Small intestine (tissue), 7 donors: Measurements from ENCODE around the gene FARP2. TPM values are rescaled to one million over a fixed set of nuclear protein-coding genes. Genes with fewer than 3 reads are reported as not detected.

Source experiments
- DNase-seq, 2 donors: peaks; one replicate each; pipeline versions ENCODE4 v3.0.0 to v3.0.0-alpha.2; 2013
- FAIRE-seq: peaks from 2 replicates; lab custom pipeline; 2012; peaks lifted over from hg19 to GRCh38; lab: Jason Lieb, UNC
- H3K27ac ChIP-seq, 3 donors: one replicate each; pipeline ENCODE4 v1.5.1; 2013; ENCODE audit warnings: low read length in 2 of 3, mild to moderate bottlenecking in 2 of 3, control low read depth in 1 of 3, inconsistent platforms in 1 of 3, low read depth in 1 of 3, moderate library complexity in 1 of 3
- H3K27me3 ChIP-seq, 3 donors: one replicate each; pipeline ENCODE4 v1.6.1; 2013; ENCODE audit warnings: low read length in 3 of 3, inconsistent platforms in 1 of 3; ENCODE audit not compliant: control insufficient read depth in 3 of 3, insufficient read depth in 3 of 3
- H3K36me3 ChIP-seq, 3 donors: one replicate each; pipeline ENCODE4 v1.6.1; 2013; ENCODE audit warnings: low read length in 3 of 3, inconsistent platforms in 1 of 3, low read depth in 1 of 3, mild to moderate bottlenecking in 1 of 3, moderate library complexity in 1 of 3; ENCODE audit not compliant: control insufficient read depth in 3 of 3, insufficient read depth in 2 of 3
- H3K4me1 ChIP-seq, 3 donors: one replicate each; pipeline ENCODE4 v1.6.1; 2013; ENCODE audit warnings: low read length in 2 of 3, inconsistent platforms in 1 of 3, low read depth in 1 of 3, mild to moderate bottlenecking in 1 of 3, moderate library complexity in 1 of 3; ENCODE audit not compliant: control insufficient read depth in 3 of 3, insufficient read depth in 2 of 3
- H3K4me3 ChIP-seq, 3 donors: one replicate each; pipeline ENCODE4 v1.5.1; 2013; ENCODE audit warnings: low read length in 3 of 3, control low read depth in 1 of 3, inconsistent platforms in 1 of 3, low read depth in 1 of 3, mild to moderate bottlenecking in 1 of 3, moderate library complexity in 1 of 3
- H3K9me3 ChIP-seq, 2 donors: one replicate each; pipeline ENCODE4 v1.6.1; 2013; ENCODE audit warnings: low read depth in 1 of 2, low read length in 1 of 2; ENCODE audit not compliant: control insufficient read depth in 2 of 2, insufficient read depth in 1 of 2
- WGBS, 3 donors: extraction: QIAGEN DNeasy Blood & Tissue Kit; methylation state at CpG; one replicate each; pipeline ENCODE4 v1.1.7; 2013; 5-methylcytosine and 5-hydroxymethylcytosine counted together
- polyA plus RNA-seq, 4 donors: library from polyadenylated mRNA; stranded (reverse) in 3 of 4; unstranded in 1 of 4; fragments of 200-250 nt in 3 of 4; fragments of 120-200 nt in 1 of 4; gene quantifications; one replicate each; pipeline versions ENCODE4 v1.2.1 to v1.2.3, GENCODE V29; 2013
- donor health status: healthy with polysubstance abuse.
- donor health status: control.
- donor health status: control.
- donor health status: Bipolar disorder and iron deficiency.
- donor health status: healthy.

The FARP2 gene
- polyA plus RNA-seq, 4 donors: 25.7 to 65.3 (median 49.8) TPM

DNA sequence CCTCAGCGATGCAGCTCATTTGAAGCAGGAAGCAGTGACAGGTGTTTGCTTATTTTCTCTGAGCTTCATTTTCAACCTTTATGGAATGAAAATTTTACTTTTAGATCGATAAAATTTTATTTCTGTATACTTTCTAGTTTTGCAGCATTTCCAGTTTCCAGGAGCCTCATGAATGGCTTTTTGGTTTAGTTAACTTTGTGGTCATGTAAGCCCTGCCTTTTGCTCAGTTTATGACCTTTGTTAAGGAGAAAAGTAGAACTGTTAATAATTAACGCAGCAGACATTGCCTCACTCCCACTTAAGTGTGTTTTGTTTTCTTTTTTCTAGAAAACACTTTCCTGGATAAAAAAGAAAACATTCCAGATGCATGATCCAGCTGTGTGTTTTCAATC is 4.4 kb upstream of the FARP2 start:
- no peak for FAIRE-seq

DNA sequence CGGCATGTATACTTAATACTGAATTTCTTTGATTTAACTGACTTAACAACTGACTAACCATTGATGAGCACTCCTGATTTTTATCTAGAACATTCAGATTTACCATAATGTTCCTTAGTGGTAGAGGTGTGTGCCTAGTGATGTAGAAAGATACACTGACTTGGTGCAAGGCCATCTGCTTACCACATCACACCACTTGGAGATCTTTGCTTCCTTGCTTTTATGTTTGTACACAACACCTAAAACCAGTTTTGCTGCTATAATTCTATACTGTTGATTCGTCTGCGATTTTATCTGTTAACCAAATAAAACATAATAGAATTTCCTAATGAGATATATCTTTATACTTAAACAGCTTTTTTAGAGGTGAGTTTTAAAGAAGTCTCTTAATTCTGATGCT is 3.9 kb upstream of the FARP2 start:
- H3K9me3 ChIP-seq: peaks cover 0 to 4% of the 10 kb centered on the region in 2 donors
- H3K27me3 ChIP-seq: no peaks in the 10 kb centered on the region
- WGBS, 3 donors: 14 to 65% (median 44%) methylated on average over 3 of the region's 3 CpGs
- H3K27ac ChIP-seq: peak overlapping the region; percentile 12 to 90 (median 48)
- FAIRE-seq: no peak
- peaks cover 0 to 45% (median 5%) of the 10 kb centered on the region in 3 donors for H3K4me1 ChIP-seq
- H3K36me3 ChIP-seq: peaks cover 6 to 45% (median 10%) of the 10 kb centered on the region in 3 donors
- H3K4me3 ChIP-seq: no peak overlapping the region
- DNase-seq: no peak

More for the DNA sequence above, 4.4 kb upstream of the FARP2 start:
- peaks cover 0 to 45% (median 5%) of the 10 kb centered on the region in 3 donors for H3K4me1 ChIP-seq
- H3K27me3 ChIP-seq: no peaks in the 10 kb centered on the region
- H3K9me3 ChIP-seq: peaks cover 0 to 4% of the 10 kb centered on the region in 2 donors
- peak overlapping the region; percentile 66 to 90 (median 70) for H3K27ac ChIP-seq
- H3K36me3 ChIP-seq: peaks cover 12 to 51% (median 16%) of the 10 kb centered on the region in 3 donors
- peak overlapping the region in 1 of 3 donors; percentile 0 for H3K4me3 ChIP-seq
- DNase-seq: peak; percentile 77 to 89
- WGBS, 3 donors: 23 to 56% (median 24%) methylated on average over 3 of the region's 3 CpGs

DNA sequence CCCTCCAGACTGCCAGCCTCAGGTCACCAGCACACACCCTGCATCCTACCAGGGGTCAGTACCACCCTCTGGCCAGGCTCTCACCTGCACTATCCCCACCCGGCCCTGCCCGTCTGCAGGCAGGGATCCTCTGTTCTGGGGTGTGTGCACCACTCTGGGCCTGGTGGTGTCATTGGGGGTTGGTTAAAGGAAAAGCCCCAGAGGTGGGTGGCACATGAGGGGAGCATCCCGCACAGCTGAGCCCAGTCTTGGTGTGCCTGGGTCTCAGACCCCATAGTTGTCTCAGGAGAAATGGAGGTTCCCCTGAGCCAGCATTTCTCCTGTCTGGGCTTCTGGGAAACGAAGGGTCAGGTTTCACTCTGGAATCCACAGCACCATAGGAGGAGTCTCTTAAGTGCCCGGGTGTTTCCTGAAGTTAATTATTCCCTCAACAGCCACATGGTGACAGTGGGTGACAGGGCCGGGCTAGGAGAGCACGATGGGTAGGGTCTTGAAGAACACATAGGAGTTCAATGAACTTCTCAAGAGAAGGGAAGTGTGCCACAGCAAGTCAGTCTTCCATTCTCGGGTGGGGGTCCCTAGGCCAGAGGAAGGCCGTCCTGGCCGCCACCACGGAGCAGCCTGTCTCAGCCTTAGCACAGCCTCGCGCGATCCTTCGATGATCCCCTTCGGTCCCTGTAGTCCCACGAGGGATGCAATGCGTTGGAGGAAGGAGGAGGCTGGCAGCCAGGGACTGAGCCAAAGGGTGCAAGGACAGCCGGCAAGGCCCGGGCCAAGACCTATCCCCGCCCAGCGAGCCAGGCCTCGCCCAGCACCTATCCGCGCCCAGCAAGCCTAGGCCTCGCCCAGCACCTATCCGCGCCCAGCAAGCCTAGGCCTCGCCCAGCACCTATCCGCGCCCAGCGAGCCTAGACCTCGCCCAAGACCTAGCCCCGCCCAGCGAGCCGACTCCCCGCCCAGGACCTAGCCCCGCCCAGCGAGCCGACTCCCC is 1.1 kb upstream of the FARP2 start:
- peaks cover 3 to 69% (median 9%) of the 10 kb centered on the region in 3 donors for H3K4me1 ChIP-seq
- peaks cover 0 to 4% of the 10 kb centered on the region in 2 donors for H3K9me3 ChIP-seq
- FAIRE-seq (no peak), DNase-seq (peak; percentile 86 to 88)
- peak overlapping the region in 2 of 3 donors; percentile 0 to 24 for H3K4me3 ChIP-seq
- 13 to 32% (median 27%) methylated on average over 28 to 40 of the region's 40 CpGs for WGBS, 3 donors
- peak overlapping the region; percentile 72 to 96 (median 82) for H3K27ac ChIP-seq
- H3K36me3 ChIP-seq: peaks cover 4 to 24% (median 4%) of the 10 kb centered on the region in 3 donors
- H3K27me3 ChIP-seq: no peaks in the 10 kb centered on the region

GRCh38 chr2:241356871-241357260 is 781 bp downstream of the FARP2 start:
- DNase-seq (no peak), FAIRE-seq (no peak)
- peak overlapping the region; percentile 81 to 96 (median 91) for H3K27ac ChIP-seq
- peaks cover 0 to 4% of the 10 kb centered on the region in 2 donors for H3K9me3 ChIP-seq
- no peaks in the 10 kb centered on the region for H3K27me3 ChIP-seq
- peak overlapping the region; percentile 72 to 85 (median 75) for H3K4me3 ChIP-seq
- H3K36me3 ChIP-seq: peaks cover 0 to 15% (median 4%) of the 10 kb centered on the region in 3 donors
- WGBS, 3 donors: 9 to 20% (median 18%) methylated on average over 5 of the region's 5 CpGs
- H3K4me1 ChIP-seq: peaks cover 3 to 56% (median 13%) of the 10 kb centered on the region in 3 donors

- DNase-seq (peak; percentile 23 to 56), FAIRE-seq (no peak)
- 11 to 38% (median 13%) methylated on average over 3 of the region's 3 CpGs for WGBS, 3 donors
- no peaks in the 10 kb centered on the region for H3K27me3 ChIP-seq
- H3K36me3 ChIP-seq: peaks cover 0 to 15% (median 4%) of the 10 kb centered on the region in 3 donors
- H3K4me1 ChIP-seq: peaks cover 3 to 49% (median 13%) of the 10 kb centered on the region in 3 donors
- peaks cover 0 to 4% of the 10 kb centered on the region in 2 donors for H3K9me3 ChIP-seq
- peak overlapping the region in 2 of 3 donors; percentile 72 to 75 for H3K4me3 ChIP-seq
- peak overlapping the region; percentile 47 to 81 (median 60) for H3K27ac ChIP-seq
These were observed 1.4 kb downstream of the FARP2 start for GRCh38 chr2:241357531-241357930.

DNA sequence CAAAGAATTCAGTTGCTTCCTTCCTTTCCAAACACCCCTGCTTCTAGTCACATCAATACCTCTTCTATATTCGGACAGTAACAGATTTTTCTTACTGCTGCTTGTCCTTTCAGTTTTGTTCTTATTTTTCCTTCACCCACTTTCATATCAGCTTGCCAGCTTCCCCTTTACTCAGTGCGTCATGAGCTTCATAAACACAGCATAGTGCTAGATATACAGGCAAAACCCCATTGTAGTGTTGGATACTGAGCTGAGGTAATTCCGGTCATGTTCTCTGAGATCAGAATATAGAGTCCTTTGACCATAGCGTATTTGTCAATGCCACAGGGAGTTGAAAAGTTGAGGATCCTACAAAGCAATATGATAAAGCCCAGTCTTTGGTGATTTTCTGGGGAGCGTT is 2.4 kb downstream of the FARP2 start:
- peak; percentile 65 to 72 for DNase-seq
- no peak for FAIRE-seq
- peaks cover 3 to 42% (median 17%) of the 10 kb centered on the region in 3 donors for H3K4me1 ChIP-seq
- 16 to 43% (median 31%) methylated on average over 5 of the region's 5 CpGs for WGBS, 3 donors
- no peaks in the 10 kb centered on the region for H3K27me3 ChIP-seq
- H3K4me3 ChIP-seq: peak overlapping the region in 2 of 3 donors; percentile 5 to 11
- H3K27ac ChIP-seq: peak overlapping the region; percentile 67 to 81 (median 71)
- H3K36me3 ChIP-seq: peaks cover 0 to 17% (median 0%) of the 10 kb centered on the region in 3 donors
- H3K9me3 ChIP-seq: peaks cover 0 to 4% of the 10 kb centered on the region in 2 donors

- DNase-seq (peak; percentile 64 to 82), FAIRE-seq (no peak)
- Histone ChIP-seq H3K4me3 (no peak overlapping the region), H3K27ac (peak overlapping the region; percentile 52 to 81 (median 65)), H3K9me3 (peaks cover 0 to 4% of the 10 kb centered on the region in 2 donors), H3K4me1 (peaks cover 6 to 36% (median 17%) of the 10 kb centered on the region in 3 donors), H3K36me3 (peaks cover 0 to 15% (median 0%) of the 10 kb centered on the region in 3 donors), H3K27me3 (no peaks in the 10 kb centered on the region)
- 29 to 69% (median 47%) methylated on average over 7 of the region's 7 CpGs for WGBS, 3 donors
These were observed 3.5 kb downstream of the FARP2 start for GRCh38 chr2:241359481-241360045.

DNA sequence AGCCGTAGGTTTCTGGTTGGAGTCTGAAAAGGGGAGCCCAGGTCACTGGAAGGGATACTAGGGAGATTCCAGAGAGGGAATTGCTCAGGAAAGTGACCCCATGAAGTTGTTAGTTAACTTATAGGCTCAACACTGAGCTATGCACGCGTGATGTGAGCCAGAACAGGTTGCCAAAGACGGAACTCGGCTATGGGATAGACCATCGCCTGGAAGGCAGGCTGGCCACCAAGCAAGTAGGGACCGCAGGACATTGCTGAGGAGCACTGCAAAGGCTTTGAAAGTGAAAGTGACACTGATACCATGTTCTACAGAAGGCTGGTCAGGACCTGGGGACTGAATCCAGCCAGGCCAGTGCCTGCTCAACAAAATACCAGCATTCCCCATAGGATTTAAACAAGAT is 7.3 kb downstream of the FARP2 start:
- 33 to 71% (median 34%) methylated on average over 7 of the region's 7 CpGs for WGBS, 3 donors
- H3K4me3 ChIP-seq: no peak overlapping the region
- peaks cover 0 to 18% (median 0%) of the 10 kb centered on the region in 3 donors for H3K36me3 ChIP-seq
- H3K27ac ChIP-seq: peak overlapping the region in 2 of 3 donors; percentile 12 to 62
- no peaks in the 10 kb centered on the region for H3K9me3 ChIP-seq
- DNase-seq (peak in 1 of 2 donors; percentile 75), FAIRE-seq (no peak)
- H3K27me3 ChIP-seq: no peaks in the 10 kb centered on the region
- peaks cover 10 to 16% (median 15%) of the 10 kb centered on the region in 3 donors for H3K4me1 ChIP-seq
